ENCODE data around the gene ZDHHC22. TPM values are rescaled to one million over a fixed set of nuclear protein-coding genes. Genes with fewer than 3 reads are reported as not detected.

Gene ZDHHC22, protein sequence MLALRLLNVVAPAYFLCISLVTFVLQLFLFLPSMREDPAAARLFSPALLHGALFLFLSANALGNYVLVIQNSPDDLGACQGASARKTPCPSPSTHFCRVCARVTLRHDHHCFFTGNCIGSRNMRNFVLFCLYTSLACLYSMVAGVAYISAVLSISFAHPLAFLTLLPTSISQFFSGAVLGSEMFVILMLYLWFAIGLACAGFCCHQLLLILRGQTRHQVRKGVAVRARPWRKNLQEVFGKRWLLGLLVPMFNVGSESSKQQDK
- total RNA-seq = not detected in 2 replicates

DNA sequence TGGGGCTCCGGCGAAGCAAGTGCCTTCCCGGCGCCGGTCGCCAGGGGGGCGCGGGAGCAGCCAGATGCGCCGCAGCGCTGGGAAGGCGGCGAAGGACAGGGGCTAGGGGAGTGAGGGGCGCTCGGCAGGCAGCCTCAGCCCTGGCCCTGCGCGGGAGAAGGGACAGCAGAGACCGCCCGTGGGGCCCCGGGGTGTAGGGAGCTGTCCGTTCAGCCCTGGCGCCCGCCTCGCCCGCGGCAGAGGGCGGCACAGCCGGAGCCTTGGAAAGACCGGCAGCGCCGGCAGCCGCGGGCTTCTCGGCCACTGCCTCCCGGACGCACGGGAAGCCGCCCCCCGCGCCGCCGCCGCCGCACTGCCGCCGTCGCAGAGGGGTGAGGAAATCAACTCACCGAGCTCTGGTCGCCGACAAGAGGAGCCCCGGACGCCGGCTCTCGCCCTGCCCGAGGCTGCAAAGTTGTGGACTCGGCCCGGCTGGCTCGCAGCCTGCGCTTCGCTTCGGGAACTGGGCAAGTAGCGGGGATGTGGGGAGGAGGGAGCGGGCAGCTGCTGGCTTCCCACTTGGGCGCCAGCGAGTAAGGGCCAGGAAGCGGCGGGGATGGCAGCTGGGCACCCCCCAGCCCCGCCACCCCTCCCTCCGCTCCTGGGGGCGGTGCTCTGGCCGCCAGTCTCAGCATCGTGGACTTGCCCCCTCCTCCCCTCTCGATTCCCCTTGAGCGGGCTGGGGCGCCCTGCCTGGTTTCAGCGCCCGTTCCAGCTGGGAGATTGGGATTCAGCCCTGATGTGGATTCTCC is at the start of gene ZDHHC22:
ZDHHC22 (minus strand) TSS at position 578 of the 791 bp plus-strand sequence. CDS start 2,053 bp downstream, outside the sequence.

GRCh38 chr14:77181603-77182437 is 40.2 kb upstream of the ZDHHC22 start, which contains the start of gene TMEM63C:
TMEM63C (plus strand) TSS chr14:77181798; CDS start chr14:77218814, 37,016 bp downstream.

DNA sequence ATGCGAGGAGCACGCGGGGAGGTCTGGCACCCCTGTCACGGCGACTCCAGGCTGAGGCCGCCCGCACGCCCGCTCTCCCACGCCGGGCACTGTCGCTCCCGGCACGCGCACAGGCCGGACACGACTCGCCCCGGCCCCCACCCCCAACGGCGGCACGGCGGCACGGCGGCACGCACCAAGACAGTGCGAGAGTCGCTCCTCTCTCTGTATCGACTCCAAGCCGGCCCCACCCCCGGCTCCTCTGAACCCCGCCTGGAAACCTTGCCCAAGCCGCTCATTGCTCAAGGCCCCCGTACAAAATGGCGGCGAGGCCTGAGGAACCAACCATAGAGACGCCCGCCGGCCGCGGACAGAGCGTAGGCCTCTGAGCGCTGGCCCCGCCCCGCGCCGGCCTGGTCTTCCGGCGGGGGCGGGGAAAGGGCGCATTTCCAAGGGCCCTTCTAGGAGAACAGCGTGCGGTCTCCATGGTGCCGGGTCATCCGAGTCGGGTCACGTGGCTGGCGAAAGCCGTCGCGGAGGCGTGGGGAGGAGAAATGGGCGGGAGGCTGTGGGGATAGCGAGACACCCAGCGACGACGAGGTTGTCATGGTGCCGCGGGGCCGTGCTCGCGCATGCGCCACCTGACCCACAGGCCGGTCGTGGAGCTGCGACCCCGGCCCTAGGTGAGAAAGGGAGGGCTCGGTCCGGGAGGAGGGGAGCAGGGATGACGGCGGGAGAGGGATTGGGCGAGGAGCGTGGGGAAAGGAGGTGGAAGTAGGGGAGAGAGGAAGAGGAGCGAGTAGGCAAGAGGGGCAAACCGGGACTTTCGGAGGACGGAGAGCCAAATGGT is 43.7 kb downstream of the ZDHHC22 start, which contains the start of gene CIPC:
CIPC (plus strand) TSS at position 559 of the 829 bp plus-strand sequence. CDS start 7,451 bp downstream, outside the sequence.

Other genes with a start within 250 kb of the ZDHHC22 start
- 61.4 and 95.6 TPM in 2 replicates for gene IRF2BPL, start 113.1 kb downstream of the ZDHHC22 start, total RNA-seq
- gene CIPC, start 43.5 kb downstream of the ZDHHC22 start, total RNA-seq = 8.5 and 10.9 TPM in 2 replicates
- 1.8 TPM in 1 of 2 replicates, not detected in the other for gene TMEM63C, start 40.0 kb upstream of the ZDHHC22 start, total RNA-seq
- gene NGB, start 129.4 kb upstream of the ZDHHC22 start, total RNA-seq = not detected in 2 replicates
- 13.7 and 15.3 TPM in 2 replicates for gene POMT2, start 179.1 kb upstream of the ZDHHC22 start, total RNA-seq
- gene GSTZ1, start 179.2 kb upstream of the ZDHHC22 start, total RNA-seq = 28.2 and 46.3 TPM in 2 replicates
- gene TMED8, start 235.3 kb upstream of the ZDHHC22 start, total RNA-seq = 7.1 and 8.8 TPM in 2 replicates
- 0.51 and 2.0 TPM in 2 replicates for gene SAMD15, start 235.6 kb upstream of the ZDHHC22 start, total RNA-seq

Measured in mesangial cell (primary cell).